AG09319 (cell line): ENCODE results near the gene CCBE1.

Source experiments
- DNase-seq: peaks from one replicate; pipeline ENCODE4 v3.0.0-alpha.2; 2010; ENCODE audit warnings: low read depth; ENCODE audit errors: extremely low read depth
- TF ChIP-seq, protein P1 (sequence below): IDR thresholded peaks from 2 replicates; pipeline ENCODE4 v1.5.1; 2011; ENCODE audit warnings: low read depth, mild to moderate bottlenecking, inconsistent platforms, low read length, moderate library complexity

CCBE1 gene

DNA sequence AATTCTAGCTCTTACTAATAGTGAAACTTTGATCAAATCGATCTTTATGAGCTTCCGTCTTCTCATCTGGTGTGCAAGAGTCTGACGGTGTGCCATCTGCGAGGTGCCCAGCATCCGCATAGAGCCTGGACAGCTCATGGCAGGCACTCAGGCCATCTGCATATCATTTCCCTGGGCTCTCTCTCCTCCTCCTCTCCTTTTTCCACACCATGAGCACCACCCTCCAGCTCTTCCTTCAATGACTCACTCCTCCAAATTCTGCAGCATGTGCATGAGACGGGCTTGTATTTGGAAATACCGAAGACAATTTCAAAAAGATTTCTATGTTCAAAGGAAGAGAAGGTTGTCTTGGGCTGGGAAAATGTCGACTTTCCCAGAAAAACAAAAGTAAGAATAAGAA lies 161.1 kb downstream of the CCBE1 start:
- DNase-seq = no peak
- TF ChIP-seq, protein P1, sequence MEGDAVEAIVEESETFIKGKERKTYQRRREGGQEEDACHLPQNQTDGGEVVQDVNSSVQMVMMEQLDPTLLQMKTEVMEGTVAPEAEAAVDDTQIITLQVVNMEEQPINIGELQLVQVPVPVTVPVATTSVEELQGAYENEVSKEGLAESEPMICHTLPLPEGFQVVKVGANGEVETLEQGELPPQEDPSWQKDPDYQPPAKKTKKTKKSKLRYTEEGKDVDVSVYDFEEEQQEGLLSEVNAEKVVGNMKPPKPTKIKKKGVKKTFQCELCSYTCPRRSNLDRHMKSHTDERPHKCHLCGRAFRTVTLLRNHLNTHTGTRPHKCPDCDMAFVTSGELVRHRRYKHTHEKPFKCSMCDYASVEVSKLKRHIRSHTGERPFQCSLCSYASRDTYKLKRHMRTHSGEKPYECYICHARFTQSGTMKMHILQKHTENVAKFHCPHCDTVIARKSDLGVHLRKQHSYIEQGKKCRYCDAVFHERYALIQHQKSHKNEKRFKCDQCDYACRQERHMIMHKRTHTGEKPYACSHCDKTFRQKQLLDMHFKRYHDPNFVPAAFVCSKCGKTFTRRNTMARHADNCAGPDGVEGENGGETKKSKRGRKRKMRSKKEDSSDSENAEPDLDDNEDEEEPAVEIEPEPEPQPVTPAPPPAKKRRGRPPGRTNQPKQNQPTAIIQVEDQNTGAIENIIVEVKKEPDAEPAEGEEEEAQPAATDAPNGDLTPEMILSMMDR = no peak

DNA sequence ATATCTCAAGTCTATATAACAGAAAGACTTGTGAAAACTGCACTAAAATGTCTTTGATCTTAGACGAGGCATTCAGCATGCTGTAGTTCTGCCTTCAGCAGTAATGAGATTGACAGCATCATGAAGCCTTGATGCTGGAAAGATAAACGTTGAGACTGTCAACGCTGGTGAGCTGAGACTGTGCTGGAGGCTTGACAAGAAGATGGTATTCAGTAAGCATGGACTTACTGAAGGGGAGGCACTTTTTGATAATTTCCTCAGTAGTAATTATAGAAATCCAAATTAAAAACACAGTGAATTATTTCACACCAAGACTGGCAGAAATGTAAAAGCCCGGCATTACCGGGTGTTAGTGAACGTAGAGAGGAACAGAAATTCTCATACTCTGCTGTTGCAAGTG lies 162.2 kb downstream of the CCBE1 start:
- TF ChIP-seq, protein P1 = no peak

GRCh38 chr18:59528866-59529265 lies 168.4 kb downstream of the CCBE1 start:
- DNase-seq = no peak
- TF ChIP-seq, protein P1 = no peak

More for the DNA sequence above, 162.2 kb downstream of the CCBE1 start:
- DNase-seq = no peak

GRCh38 chr18:59520562-59521355 lies 176.5 kb downstream of the CCBE1 start:
- no peak for DNase-seq
- TF ChIP-seq, protein P1 = no peak

GRCh38 chr18:59518705-59519104 lies 178.5 kb downstream of the CCBE1 start:
- no peak for DNase-seq
- TF ChIP-seq, protein P1 = no peak

DNA sequence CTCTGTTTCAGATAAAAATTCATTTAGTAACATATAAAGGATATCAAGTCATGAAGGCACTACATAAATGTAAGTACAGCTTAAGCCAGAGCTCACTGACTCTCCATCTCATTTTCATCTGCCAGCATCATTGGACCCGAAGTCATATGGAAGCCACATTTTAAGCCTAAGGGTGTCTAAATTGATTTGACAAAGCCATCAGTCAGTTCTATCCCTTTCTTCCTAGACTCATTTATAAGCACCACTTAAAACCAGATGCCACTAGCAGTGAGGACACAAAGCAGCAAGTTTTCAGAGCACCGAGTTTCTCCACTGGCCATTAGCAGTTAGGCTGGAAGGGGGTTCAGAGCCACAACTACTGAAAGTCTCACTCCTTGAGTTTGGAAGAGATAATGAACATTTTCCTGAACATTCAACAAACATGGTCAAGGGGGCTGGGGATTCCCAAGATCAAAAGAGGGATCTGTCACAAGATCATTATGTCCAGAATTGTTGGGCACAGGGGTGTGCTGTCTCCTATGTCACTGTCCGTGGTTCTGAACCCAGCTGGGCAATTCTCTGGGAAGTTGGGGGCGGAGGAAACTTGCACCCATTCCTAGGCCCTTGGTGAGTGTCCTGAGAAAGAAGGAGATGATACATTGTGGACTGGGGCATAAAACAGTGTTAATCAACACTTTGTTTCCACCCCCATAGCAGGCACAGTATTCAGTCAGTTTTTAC lies 179.6 kb downstream of the CCBE1 start:
- DNase-seq = no peak
- TF ChIP-seq, protein P1 = no peak
